ENCODE data around the gene ZDHHC12.

ZDHHC12 gene

GRCh38 chr9:128685636-128686489, 38.1 kb downstream of the ZDHHC12 start:
- DNase-seq: no peak

GRCh38 chr9:128684325-128685199, 39.4 kb downstream of the ZDHHC12 start:
- no peak for DNase-seq

GRCh38 chr9:128684065-128684324, 39.9 kb downstream of the ZDHHC12 start:
- no peak for DNase-seq

- no peak for DNase-seq
Observed at GRCh38 chr9:128683340-128684064, 40.4 kb downstream of the ZDHHC12 start.

DNA sequence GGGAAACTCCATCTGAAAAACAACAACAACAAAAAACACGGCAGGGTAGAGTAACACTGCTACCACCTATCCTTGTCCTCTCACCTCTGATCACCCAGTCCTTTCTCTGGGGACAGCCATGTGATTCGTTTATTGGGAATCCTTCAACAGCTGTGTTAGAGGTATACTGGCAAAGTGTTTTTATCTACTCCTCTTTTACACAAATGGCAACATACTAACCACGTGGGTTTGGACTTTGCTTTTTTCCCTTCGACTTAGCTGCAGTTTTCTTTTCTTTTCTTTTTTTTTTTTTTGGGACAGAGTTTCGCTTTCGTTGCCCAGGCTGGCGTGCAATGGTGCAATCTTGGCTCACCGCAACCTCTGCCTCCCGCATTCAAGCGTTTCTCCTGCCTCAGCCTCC, 46.1 kb downstream of the ZDHHC12 start:
- no peak for DNase-seq

GRCh38 chr9:128675382-128675781, 48.5 kb downstream of the ZDHHC12 start:
- no peak for DNase-seq

Measured in NCI-H2171 treated with DMSO at 0.1 percent for 48 hours (cell line).